PFSK-1 (cell line): Measurements from ENCODE around the gene VAT1.

Experiments
- SIN3A ChIP-seq: IDR thresholded peaks from 2 replicates; pipeline ENCODE4 v1.6.1; 2012; ENCODE audit warnings: mild to moderate bottlenecking, low read length, moderate library complexity, borderline replicate concordance; ENCODE audit not compliant: insufficient read depth
- TAF1 ChIP-seq: IDR thresholded peaks from 2 replicates; pipeline ENCODE4 v1.6.1; 2012; ENCODE audit warnings: low read length, control low read depth, borderline replicate concordance; ENCODE audit not compliant: insufficient read depth
- TF ChIP-seq, protein P1 (sequence below), 2 experiments: IDR thresholded peaks; 2 replicates each; pipeline versions ENCODE4 v1.6.1 to v1.8.0; 2011 to 2012; ENCODE audit warnings: low read depth in 2 of 2, low read length in 2 of 2, control low read depth in 1 of 2, inconsistent platforms in 1 of 2, mild to moderate bottlenecking in 1 of 2, moderate library complexity in 1 of 2; ENCODE audit not compliant: insufficient read depth in 1 of 2

GRCh38 chr17:43039646-43040045, 17.5 kb upstream of the VAT1 start:
- TF ChIP-seq, protein P1, sequence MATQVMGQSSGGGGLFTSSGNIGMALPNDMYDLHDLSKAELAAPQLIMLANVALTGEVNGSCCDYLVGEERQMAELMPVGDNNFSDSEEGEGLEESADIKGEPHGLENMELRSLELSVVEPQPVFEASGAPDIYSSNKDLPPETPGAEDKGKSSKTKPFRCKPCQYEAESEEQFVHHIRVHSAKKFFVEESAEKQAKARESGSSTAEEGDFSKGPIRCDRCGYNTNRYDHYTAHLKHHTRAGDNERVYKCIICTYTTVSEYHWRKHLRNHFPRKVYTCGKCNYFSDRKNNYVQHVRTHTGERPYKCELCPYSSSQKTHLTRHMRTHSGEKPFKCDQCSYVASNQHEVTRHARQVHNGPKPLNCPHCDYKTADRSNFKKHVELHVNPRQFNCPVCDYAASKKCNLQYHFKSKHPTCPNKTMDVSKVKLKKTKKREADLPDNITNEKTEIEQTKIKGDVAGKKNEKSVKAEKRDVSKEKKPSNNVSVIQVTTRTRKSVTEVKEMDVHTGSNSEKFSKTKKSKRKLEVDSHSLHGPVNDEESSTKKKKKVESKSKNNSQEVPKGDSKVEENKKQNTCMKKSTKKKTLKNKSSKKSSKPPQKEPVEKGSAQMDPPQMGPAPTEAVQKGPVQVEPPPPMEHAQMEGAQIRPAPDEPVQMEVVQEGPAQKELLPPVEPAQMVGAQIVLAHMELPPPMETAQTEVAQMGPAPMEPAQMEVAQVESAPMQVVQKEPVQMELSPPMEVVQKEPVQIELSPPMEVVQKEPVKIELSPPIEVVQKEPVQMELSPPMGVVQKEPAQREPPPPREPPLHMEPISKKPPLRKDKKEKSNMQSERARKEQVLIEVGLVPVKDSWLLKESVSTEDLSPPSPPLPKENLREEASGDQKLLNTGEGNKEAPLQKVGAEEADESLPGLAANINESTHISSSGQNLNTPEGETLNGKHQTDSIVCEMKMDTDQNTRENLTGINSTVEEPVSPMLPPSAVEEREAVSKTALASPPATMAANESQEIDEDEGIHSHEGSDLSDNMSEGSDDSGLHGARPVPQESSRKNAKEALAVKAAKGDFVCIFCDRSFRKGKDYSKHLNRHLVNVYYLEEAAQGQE (IDR thresholded peaks at IDR 0.05; ENCODE audit: insufficient read depth in 1 of 2, low read depth in 2 of 2, low read length in 2 of 2) = no peak
- no peak for TF ChIP-seq TAF1
- no peak for TF ChIP-seq SIN3A
